Left colon (tissue), 2 donors: ENCODE measurements around the gene FAM199X. TPM values are rescaled to one million over a fixed set of nuclear protein-coding genes. Genes with fewer than 3 reads are reported as not detected.

Experiments used
- ATAC-seq: fragments of 200-7000 bp; cut with Tn5 transposase; one replicate; pipeline ENCODE4 v1.9.1; 2020; ENCODE audit warnings: mild to moderate bottlenecking, moderate library complexity
- DNase-seq, 2 donors: peaks; one replicate each; pipeline ENCODE4 v3.0.0-alpha.2; 2020
- intact Hi-C, 2 donors: fragments of 100-400 bp; cut with DNase I in 1 of 2; cut with micrococcal nuclease in 1 of 2; formaldehyde crosslinking; loops; one replicate each; pipeline versions ENCODE4 v1.11.2 to v1.14.0; 2022; cut with DNase I, micrococcal nuclease
- long read RNA-seq: library from polyadenylated mRNA; unstranded; transcript quantifications from one replicate; pipeline ENCODE4 v2.0.0, GENCODE V29; 2021
- total RNA-seq, 2 donors: library from RNA; stranded (reverse); fragmentation: NEBNext Ultra II Directional; extraction: Animal tissue kit (Norgen Biotek cat#: 25700); gene quantifications; one replicate each; pipeline ENCODE4 v1.2.1, GENCODE V29; 2021
- donor health status: DM: no; HTN: no; CAD: no.
- donor health status: DM: yes; HTN: yes; CAD: no.

Gene FAM199X
- 10 to 100 TPM; 26.0 to 26.1 TPM for total RNA-seq
- long read RNA-seq, full-length matches to known transcripts: 73 of 94 reads
- long read RNA-seq, partial matches to known transcripts: 1 of 94 reads
- long read RNA-seq, other reads (novel, unspliced or antisense): 20 of 94 reads

- peak; percentile 94 for ATAC-seq
- intact Hi-C loops: no loop called here
- peak; percentile 84 to 87 for DNase-seq
These were observed at the start of gene FAM199X for GRCh38 chrX:104165894-104166734. Gene FAM199X, plus strand, starts transcription at chrX:104166453. Its CDS starts 333 bp downstream, at chrX:104166786.

- intact Hi-C loops: no loop called here
- DNase-seq (no peak), ATAC-seq (no peak)
These were observed 48.5 kb upstream of the FAM199X start for GRCh38 chrX:104117759-104118158.

DNA sequence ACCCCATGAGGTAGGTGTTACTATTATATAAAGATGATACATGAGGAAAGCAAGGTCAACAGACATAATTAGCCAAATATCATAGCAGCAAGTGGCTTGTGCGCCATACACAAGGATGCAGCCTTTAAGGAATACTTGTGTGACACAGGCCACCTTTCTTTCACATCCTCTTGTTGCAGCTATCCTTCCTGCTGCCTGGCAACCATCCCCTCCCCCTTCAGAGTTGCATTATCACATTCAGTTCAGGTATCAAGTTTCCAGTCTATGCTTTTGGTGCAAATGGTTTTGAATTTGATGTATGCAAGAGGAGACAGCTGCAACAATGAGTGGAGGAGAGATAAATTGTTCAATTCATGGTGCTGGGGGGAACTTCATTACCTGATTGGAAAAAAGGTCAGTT, 47.5 kb upstream of the FAM199X start:
- no peak for ATAC-seq
- no peak for DNase-seq
- intact Hi-C loops: no loop called here

DNA sequence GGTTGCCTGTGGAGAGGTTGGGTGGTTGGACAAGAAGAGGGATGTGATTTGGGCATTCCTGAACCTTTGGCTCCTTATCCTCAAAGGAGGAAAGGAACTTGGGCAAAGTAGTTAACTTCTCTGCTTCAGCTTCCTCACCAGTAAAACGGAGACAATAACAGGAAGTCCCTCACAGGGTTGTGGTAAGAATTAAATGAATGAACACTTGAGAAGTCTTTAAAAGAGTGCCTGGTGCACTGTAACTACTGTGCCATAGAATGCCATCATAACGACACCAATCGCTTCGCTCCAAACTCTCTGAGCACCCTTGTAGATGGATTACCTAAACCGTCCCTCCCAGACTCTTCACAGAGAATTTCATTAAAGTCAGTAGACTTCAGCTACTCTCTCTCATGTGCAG, 43.4 kb upstream of the FAM199X start:
- ATAC-seq (no peak), DNase-seq (no peak)
- intact Hi-C loops: no loop called here

GRCh38 chrX:104126856-104127255, 39.4 kb upstream of the FAM199X start:
- DNase-seq (no peak), ATAC-seq (no peak)
- intact Hi-C loops: no loop called here

DNA sequence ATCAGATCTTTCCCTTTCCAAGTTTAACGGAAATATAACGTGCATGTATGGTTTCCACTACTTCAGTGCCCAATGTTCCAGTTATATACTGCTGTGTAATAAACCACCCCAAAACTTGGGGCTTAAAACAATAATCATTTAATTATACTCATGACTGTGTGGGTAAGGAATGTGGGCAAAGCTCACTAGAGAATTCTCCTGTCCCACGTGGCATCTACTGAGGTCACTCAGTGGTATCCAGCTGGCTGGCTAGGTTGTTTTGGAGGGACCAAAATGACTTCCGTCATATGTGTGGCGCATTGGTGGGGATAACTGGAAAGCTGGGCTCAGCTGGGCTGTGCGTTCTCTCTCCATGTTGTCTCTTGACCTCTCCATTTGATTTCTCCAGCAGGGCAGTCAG, 35.4 kb upstream of the FAM199X start:
- ATAC-seq (no peak), DNase-seq (no peak)
- intact Hi-C loops: no loop called here

DNA sequence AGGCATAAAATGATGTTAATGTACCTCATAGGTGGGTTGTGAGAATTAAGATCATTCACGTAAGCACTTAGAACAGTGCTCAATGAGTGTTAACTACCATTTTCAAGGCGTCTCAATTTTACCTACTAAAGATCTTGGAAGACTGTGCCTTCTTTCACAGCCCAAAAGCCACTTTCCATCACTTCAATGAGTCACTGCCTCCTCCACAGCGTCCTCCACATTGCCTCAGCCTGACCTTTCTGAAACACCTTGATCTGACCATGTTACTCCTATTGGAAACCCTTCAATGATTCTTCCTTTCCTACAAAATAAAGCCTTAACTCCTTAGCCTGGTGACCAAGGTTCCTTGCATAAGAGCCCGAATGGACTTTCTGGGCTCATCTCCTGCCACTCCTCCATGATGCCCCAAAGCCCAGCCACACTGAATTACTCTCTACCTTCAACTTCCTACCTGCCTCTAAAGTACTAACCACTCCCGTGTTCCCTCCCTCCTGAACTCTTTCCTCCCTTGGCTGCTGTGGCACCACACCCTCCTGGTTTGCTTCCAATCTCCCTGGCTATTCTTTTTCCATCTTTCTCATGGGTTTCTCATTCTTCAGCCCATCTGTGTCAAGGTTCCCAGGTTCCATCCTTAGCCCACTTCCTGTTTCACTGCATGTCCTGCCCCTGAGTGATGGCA, 31.5 kb upstream of the FAM199X start:
- peak; percentile 73 for ATAC-seq
- DNase-seq: no peak
- intact Hi-C loops: no loop called here

GRCh38 chrX:104135677-104136076, 30.6 kb upstream of the FAM199X start:
- intact Hi-C loops: loop anchor here in 1 of 2 donors (2.0 kb wide), 1 partner anchor 37 kb away; no protein-coding TSS in a partner anchor
- DNase-seq: no peak
- no peak for ATAC-seq

DNA sequence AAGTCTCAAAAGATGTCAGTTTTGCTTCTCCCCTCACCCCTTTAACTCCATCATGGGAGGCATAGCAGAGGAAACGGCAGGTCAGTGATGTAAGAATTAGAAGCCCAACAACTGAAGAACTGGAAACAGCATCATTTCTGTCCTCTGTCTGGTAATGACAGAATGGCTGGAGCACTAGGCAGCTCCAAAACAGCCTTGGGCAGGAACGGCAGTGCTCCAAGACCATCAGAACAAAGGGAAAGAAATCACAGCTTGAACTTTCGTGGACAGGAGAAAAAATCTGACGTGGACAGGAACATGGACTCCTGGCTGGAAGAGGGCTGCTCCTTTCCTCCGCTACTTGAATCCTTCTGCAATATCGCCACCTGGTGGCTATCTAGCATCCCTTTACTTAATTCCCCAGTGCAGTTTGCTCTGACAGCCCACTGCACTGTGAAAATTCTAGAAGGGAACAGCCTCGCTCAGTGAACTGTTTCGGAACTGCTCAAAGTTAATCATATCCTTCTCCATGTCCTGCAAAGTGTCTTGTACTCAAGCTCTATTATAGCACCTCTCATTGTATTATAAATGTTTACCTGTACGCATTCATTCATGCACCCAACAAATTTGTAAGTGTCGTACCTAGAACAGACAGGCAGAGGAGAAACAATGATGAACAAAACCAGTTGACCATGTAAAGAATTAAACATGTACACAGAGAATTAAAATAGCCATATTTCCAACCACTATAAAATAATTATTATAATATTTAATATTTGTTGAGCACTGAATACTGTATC, 29.8 kb upstream of the FAM199X start:
- ATAC-seq: peak; percentile 86
- intact Hi-C loops: loop anchor here in 1 of 2 donors (2.0 kb wide), 1 partner anchor 38 kb away; no protein-coding TSS in a partner anchor
- peak; percentile 48 to 69 for DNase-seq

DNA sequence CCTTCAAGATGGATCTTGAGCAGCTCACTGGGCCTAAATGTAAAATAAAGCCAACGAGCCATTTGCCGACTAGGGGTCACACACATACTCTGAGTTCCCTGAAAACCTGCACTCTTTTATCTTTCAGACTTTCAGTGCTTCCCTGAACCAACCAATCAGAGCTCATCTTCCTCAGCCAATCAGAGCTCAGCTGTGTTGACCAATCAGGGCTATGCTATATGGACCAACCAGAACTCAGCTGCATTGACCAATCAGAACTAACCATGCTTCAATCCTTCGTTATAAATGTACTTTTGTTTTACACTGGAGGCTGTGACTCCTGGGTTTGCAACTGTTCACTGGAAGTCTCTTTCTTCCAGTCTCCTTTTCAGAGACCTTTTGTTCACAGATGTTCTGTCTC, 28.8 kb upstream of the FAM199X start:
- DNase-seq: no peak
- ATAC-seq: no peak
- intact Hi-C loops: loop anchor here in 1 of 2 donors (2.0 kb wide), 1 partner anchor 39 kb away; no protein-coding TSS in a partner anchor

GRCh38 chrX:104141087-104141760, 25.0 kb upstream of the FAM199X start:
- ATAC-seq (no peak), DNase-seq (no peak)
- intact Hi-C loops: no loop called here

DNA sequence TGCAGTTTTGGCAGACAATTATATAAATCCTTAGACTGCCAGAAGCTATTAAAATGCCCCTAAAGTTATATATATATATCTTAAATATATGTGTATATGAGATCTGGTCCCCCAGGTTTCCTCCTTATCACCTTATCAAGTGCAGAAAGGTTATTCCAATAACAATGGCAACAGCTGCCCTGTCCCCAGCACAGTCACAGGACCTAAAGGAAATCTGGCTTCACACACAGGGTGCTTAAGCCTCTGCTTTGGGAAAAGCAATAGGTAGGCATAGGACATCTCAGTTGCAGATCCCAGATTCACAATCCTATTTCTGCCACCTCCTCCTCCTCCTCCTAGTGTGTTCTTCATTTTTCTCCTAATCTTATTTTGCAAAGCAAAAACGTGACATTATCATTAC, 15.2 kb upstream of the FAM199X start:
- ATAC-seq: no peak
- intact Hi-C loops: no loop called here
- DNase-seq: no peak

GRCh38 chrX:104156630-104157529, 9.4 kb upstream of the FAM199X start, which contains the start of gene SLC25A53:
Gene SLC25A53, minus strand, starts transcription at chrX:104157009. Its CDS starts 51,752 bp downstream, at chrX:104105257.
- ATAC-seq (peak; percentile 97), DNase-seq (peak; percentile 77 to 82)
- intact Hi-C loops: no loop called here

GRCh38 chrX:104166735-104167436, 633 bp downstream of the FAM199X start:
- intact Hi-C loops: no loop called here
- peak; percentile 13 for ATAC-seq
- DNase-seq: peak; percentile 28 to 30

DNA sequence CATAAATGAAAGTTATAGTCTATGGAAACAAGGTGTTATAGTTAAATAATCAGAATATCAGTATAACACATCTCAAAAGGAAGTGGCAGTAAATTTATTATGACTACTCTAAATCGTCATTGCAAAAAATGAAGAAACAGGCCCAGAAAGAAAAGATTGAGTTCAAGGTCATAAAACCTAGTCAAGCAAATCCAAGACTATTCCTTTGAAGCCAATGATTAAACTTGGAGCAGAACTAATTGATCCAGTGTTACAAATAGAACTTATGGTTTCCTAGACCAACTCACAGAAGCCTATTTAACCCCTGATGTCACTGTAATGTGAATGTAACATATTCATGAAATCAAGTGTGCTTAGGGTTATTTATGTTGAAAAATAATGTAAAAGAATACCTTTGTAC, 1.9 kb downstream of the FAM199X start:
- intact Hi-C loops: no loop called here
- no peak for ATAC-seq

DNA sequence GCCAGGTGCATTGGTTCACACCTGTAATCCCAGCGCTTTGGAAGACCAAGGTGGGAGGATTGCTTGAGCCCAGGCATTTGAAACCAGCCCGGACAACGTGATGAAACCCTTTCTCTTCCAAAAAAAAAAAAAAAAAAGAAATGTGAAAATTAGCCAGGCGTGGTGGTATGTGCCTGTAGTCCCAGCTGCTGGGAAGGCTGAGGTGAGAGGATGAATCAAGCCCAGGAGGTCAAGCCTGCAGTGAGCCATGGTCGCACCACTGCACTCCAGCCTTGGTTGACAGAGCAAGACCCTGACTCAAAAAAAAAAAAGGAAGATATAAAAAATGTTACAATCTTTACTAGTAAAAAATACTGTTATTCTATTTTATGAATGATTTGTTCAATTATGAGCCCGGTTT, 5.9 kb downstream of the FAM199X start:
- intact Hi-C loops: no loop called here
- ATAC-seq (no peak), DNase-seq (no peak)

More for the DNA sequence above, 1.9 kb downstream of the FAM199X start:
- DNase-seq: no peak

DNA sequence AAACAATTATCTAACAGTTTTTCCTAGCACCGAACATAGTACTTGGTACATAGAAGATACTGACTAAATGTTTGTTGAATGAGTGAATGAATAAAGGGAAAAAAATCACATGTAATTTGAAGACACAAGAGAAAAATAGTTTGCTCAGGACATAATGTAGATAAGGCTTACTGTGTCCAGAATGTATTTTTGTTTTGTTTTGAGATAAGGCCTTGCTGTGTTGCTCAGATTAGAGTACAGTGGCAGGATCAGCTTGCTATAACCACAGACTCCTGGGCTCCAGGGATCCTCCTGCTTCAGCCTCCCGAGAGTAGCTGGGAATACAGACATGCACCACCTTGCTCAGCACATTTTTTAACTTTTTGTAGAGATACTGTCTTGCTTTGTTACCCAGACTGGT, 6.5 kb downstream of the FAM199X start:
- DNase-seq: no peak
- ATAC-seq: no peak
- intact Hi-C loops: no loop called here
